IPS DF 4.7 (cell line): ENCODE data around the gene NGLY1.

ENCODE experiments used
- DNase-seq: peaks from one replicate; pipeline ENCODE4 v3.0.0-alpha.2; 2013; ENCODE audit warnings: low spot score; ENCODE audit errors: extremely low read depth

Gene NGLY1

DNA sequence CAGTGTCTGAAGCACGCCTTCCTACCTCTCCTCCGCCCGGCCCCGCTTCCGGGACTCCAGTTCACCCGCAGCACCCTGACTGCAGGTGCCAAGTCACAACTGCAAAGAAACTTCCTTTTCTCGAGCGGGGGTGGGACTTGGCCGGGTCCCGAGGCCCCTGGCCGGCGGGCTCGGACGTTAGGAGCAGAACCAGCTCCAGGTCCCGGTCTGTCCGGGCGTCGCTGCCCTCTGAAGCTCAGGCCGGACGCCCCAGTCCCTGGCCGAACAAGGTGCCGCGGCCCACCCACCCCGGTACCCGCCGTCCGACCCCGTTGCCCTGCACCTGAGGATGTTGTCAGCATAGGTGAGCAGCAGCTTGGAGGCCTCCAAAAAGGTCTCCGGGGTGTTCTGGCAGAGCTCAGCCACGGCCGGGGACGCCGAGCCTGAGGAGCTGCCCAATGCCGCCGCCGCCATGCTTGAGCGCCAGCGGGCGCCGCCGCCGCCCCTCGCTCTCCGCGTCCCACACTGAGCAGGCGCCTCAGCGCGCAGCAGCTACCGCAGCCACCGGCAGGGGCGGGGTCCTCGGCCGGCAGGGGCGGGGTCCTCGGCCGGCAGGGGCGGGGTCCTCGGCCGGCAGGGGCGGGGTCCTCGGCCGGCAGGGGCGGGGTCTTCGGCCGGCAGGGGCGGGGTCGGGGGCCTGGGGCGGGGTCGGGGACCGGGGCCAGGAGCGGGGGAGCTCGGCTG lies at the start of gene NGLY1:
Gene NGLY1 (minus strand): TSS at position 506 of the 723 bp plus-strand sequence. CDS start 53 bp downstream, at position 453.
- no peak for DNase-seq

GRCh38 chr3:25831578-25831977 lies 48.3 kb upstream of the NGLY1 start:
- no peak for DNase-seq

DNA sequence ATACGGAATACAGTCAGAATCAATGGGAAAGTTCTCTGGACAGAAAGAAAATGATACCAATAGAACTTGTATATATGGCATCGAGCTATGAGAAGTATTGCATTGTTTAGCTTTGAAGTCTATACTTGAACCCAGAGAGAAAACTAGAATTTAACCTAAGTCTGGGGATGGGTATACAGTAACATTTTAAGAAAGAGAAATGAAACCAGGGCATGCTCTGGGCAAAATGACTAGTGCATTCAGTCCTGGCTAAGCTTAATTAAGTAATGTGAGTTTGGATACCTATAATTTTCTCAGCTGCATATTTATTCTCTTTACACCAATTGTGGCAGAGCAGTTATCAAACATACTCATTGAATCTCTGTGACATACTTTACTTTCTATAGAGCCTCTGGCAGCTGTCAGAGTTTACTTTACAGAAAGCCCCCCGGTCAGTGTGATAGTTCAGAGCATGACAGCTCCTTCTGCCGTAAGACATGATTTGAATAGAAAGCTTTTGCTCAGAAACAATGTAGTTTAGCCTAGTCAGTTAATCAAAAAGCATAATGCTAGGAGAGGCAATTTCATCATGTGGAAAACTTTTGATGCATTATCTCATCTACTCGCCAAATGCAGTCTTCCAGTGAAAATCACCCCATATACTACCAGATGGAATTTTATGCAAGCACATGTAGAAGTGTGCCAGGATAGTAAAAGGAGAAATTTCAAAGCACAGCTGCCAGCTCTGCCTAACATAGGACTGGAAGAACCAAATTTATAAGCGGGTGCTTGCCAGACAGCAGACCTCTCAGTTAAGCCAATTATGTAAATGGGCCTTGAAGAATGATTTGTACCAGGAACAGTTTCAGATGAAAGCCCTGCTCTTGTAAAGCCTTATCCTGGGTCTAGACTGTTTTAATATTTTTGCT lies 47.4 kb upstream of the NGLY1 start:
- no peak for DNase-seq

- no peak for DNase-seq
Measured at GRCh38 chr3:25826510-25826909, 43.3 kb upstream of the NGLY1 start.

- no peak for DNase-seq
Measured at GRCh38 chr3:25823314-25823713, 40.1 kb upstream of the NGLY1 start.

- no peak for DNase-seq
Measured at GRCh38 chr3:25821746-25822573, 38.7 kb upstream of the NGLY1 start.

DNA sequence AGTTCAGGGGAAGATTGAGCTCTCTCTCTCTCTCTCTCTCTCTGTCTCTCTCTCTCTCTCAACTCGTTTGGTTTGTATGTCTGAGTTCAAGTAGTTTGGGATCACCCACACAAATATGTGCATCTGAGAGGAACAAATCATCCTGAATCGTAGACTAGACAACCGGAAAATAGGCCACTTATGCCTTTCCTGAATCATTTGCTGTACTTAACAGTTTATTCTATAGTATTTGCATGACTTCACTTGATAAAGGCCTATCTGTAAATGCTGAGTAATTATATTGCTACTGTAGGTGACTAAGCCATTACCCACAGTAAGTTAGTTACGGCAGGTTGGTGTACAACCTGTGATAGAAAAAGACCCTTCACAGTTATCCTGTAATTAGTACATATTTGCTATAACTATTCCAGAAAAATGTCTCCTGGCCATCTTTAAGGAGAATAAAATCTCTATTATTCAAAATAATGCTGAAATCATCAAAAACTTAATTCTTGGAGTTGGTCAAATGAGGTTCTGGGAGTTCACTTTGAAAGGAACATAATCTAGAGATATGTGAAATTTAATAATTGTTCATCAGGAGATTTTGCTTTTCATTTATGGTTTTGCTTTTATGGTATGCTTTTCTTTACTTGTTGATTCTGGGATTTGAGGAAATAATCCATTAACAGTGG lies 37.7 kb upstream of the NGLY1 start:
- no peak for DNase-seq

GRCh38 chr3:25820366-25820765 lies 37.1 kb upstream of the NGLY1 start:
- DNase-seq = peak; percentile 36

GRCh38 chr3:25818335-25818734 lies 35.1 kb upstream of the NGLY1 start:
- no peak for DNase-seq

GRCh38 chr3:25817638-25818037 lies 34.4 kb upstream of the NGLY1 start:
- DNase-seq = no peak

DNA sequence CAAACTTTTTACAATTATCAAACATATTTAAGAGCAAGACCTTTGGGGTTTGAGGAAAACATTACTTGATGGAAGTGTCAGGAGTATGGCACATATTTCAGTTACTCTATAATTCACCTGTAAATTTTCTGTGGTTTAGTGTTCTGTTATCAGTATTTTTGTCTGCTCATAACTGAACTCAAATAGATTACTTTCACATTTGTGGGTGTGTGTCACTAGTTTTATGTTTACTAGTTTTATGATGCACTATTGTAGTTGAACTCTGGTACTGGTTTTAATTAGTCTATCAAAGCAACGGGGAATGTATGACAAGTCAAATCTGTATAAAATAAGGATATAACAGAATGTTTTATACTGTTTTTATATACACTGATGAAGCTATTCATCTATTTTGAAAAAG lies 33.9 kb upstream of the NGLY1 start:
- DNase-seq = no peak

DNA sequence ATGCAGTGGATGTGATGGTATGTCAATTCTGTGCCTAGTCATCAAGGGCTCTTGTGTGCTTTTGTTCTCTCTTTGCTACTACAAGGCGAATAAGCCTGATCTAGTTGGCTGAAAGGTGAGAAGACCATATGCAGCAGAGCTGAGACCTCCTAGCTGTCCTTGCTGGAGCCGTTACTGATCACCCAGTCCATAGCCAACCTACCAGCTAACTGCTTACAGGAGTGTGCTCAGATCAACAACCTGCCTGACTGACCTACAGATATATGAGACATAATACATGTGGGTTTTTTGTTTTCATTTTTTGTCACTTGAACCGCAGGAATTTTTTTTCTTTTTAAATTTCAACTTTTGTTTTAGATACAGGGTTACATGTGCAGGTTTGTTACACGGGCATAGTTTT lies 29.4 kb upstream of the NGLY1 start:
- no peak for DNase-seq

- DNase-seq = no peak
Measured at GRCh38 chr3:25804676-25805075, 21.4 kb upstream of the NGLY1 start.

DNA sequence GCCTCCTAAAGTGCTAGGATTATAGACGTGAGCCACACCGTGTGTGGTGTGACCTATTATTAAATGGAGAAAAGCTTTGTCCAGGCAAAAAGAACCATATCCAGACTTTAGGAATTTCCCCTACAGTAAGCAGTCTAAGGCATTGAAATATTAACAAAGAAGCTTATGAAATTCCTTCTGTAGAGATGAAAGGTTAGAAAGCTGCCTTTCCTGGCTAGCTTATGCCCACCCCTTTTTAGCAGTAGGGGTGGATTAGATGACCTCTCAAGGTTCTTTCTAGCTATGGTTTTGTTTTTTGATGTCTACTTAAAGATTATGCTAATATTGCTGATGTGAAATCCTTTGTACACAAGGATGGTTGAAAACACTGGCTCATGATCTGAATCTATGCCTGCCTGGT lies 20.6 kb upstream of the NGLY1 start:
- no peak for DNase-seq

- no peak for DNase-seq
Measured at GRCh38 chr3:25801786-25802185, 18.5 kb upstream of the NGLY1 start.

DNA sequence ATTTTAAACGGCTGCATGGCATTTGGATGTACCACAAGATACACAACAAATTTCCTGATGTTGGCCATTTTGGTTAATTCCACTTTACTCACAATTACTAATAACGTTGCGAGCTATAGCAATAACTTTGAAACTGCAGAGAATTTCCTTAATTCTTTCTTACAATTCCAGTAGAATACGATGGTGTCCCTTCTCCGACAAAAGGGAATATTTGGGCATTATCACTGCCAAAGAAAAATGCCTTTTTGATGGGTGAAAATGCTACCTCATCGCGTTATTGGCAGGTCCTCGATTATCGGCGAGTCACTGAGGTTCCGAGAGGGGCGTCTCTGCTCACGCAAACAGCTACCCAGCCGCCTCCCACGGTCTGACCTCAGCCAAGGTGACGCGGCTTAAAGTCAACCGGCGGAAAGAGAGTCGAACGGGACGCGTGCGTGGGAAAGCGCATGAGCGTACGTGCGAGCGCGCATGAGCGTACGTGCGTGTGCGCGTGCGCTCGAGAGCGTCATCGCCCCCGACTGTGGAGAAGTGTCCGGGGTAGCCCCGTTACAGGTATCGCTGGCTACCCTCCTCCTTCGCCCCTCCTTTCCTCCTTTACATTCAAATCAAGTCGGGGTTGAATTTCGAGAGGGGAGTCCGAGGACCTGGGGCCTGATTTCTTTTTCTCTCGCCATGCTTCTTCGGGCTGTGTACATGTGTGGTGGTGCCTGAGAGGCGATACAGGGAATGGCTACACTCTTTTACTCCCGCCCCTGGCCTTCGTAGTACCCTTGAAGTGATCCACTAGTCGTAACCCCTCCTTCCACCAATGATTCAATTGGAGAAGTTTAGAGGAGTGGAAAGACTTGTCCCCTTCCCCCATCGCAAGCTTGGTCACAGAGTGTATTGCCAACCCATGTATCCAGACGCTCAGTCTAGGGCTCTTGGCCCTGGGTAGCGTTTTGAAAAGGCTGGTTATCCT lies 6.6 kb upstream of the NGLY1 start, which contains the start of gene OXSM:
Gene OXSM (plus strand): TSS at position 495 of the 961 bp plus-strand sequence. CDS start 931 bp downstream, outside the sequence.
- DNase-seq = peak; percentile 58

GRCh38 chr3:25789209-25789595 lies 6.0 kb upstream of the NGLY1 start:
- no peak for DNase-seq

- DNase-seq = no peak
Measured at GRCh38 chr3:25787689-25788088, 4.4 kb upstream of the NGLY1 start.

- DNase-seq = no peak
Measured at GRCh38 chr3:25785826-25786225, 2.6 kb upstream of the NGLY1 start.

DNA sequence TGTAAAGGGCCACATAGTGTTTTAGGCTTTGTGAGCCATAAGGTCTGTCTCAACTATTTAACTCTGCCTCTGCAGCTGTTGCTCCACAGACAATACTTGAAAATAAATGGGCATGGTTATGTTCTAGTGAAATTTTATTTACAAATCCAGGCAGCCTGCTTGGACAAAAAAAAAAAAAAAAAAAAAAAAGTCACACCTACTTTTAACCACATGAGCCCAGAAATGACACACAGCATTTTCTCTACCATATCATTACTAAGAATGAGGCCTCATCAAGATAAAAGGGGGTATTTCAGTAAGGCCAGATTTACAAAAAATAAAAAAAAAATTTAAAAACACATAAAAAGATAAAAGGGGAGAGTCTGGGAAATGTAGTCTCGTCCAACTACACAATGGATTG lies 1.7 kb upstream of the NGLY1 start:
- DNase-seq = no peak
